Measurements from ENCODE around the gene LZTS3. TPM values are rescaled to one million over a fixed set of nuclear protein-coding genes. Genes with fewer than 3 reads are reported as not detected.
"Not testable (repeated sequence)": the region's sequence is repeated elsewhere in the genome, so short reads cannot be mapped to it uniquely, and the experiment has no call there.

The LZTS3 gene
- total RNA-seq, 2 donors from 2014 or later, result 3.1 to 3.5 TPM

DNA sequence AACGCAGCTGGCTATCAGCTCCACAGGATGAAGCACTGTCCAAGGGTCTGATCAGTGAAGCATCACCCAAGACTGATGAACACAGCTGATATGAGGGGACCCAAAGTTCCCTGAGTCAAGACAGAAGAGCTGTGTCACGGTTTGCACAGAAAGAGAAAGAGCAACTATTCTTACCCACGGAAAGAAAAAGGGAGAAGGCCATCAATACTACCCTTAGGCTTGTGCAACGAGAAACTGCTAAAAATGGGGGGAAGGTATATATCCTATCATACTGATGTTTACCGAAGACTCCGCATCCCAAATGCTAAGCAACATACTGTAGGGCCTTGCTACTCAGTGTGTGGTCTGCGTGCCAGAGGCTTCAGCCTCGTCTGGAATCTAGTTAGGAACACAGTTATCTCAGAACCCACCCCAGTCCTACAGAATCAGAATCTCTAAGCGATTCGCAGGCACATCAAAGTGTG is 14.3 kb downstream of the LZTS3 start:
- H3K36me3 Mint-ChIP-seq (ENCODE audit: insufficient read depth in 2 of 2), result peaks cover 6 to 13% of the 10 kb centered on the region in 2 donors
- H3K4me3 Mint-ChIP-seq, result peak overlapping the region; percentile 92 to 97
- no peaks in the 10 kb centered on the region for H3K27me3 Mint-ChIP-seq (ENCODE audit: low read depth)
- H3K27ac Mint-ChIP-seq, result peak overlapping the region; percentile 92
- ATAC-seq (replicated peaks in 1 of 2) (peak; percentile 4 to 47), DNase-seq (no peak)
- H3K4me1 Mint-ChIP-seq (ENCODE audit: low read depth), result peaks cover 53% of the 10 kb centered on the region
- H3K9me3 Mint-ChIP-seq, result no peaks in the 10 kb centered on the region

DNA sequence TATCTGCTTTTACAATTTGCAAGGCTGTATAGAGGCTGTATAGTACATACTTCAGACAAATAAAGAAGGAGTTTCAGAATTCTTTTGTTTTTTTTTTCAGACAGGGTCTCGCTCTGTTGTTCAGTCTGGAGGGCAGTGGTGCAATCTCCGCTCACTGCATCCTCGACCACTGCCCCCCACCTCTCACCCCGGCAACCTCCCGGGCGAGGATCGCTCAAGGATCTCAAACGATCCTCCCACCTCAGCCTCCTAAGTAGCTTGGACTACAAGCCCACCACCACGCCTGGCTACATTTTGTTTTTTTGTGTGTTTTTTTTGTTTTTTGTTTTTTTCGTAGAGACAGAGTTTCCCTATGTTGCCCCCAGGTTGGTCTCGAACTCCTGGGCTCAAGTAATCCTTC is 15.5 kb downstream of the LZTS3 start:
- peak overlapping the region; percentile 91 for H3K27ac Mint-ChIP-seq
- DNase-seq, result no peak
- peaks cover 56% of the 10 kb centered on the region for H3K4me1 Mint-ChIP-seq (ENCODE audit: low read depth)
- H3K36me3 Mint-ChIP-seq (ENCODE audit: insufficient read depth in 2 of 2), result peaks cover 8 to 17% of the 10 kb centered on the region in 2 donors
- ATAC-seq (replicated peaks in 1 of 2), result peak; percentile 6 to 25
- peak overlapping the region; percentile 92 to 97 for H3K4me3 Mint-ChIP-seq
- H3K27me3 Mint-ChIP-seq (ENCODE audit: low read depth), result no peaks in the 10 kb centered on the region
- H3K9me3 Mint-ChIP-seq, result no peaks in the 10 kb centered on the region

DNA sequence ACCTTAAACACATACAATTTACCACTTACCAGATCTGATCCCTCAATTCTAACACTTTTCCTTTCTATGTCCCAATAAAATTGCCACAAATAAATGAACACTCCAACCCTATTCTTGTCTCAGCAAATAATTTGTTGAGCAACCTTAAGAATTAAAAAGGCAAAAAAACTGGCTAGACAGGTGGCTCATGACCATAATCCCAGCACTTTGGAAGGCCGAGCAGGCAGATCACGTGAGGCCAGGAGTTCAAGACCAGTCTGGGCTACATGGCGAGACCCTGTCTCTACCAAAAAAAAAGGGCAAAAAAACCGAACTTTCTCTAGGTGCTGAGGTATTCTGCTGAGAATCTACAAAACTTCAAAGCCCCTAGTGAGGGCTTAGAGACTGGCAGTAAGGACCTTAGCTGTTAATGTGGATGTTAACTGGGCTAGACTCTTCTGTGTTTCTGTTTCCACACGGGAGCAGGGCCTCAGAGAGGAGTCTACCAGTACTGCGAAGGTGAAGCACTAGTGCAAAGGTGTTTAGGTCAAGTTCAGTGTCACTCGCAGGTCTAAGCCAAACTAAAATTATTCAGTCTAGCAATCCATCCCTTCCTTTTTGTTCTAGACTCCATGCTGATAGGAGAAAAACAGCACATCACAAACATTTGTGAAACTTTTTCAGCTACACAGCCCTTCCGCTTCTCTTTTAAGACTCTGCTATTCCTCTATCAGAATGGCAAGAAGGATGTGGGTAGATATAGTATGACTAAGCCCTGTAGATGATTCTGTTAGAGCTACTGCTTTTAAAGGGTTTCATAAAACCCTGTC is 16.3 kb downstream of the LZTS3 start:
- peak; percentile 81 to 90 for ATAC-seq (replicated peaks in 1 of 2)
- Mint-ChIP-seq H3K36me3 (ENCODE audit: insufficient read depth in 2 of 2) (peaks cover 8 to 17% of the 10 kb centered on the region in 2 donors), H3K4me3 (peak overlapping the region; percentile 92 to 97), H3K27me3 (ENCODE audit: low read depth) (no peaks in the 10 kb centered on the region), H3K27ac (peak overlapping the region; percentile 91), H3K9me3 (no peaks in the 10 kb centered on the region), H3K4me1 (ENCODE audit: low read depth) (peaks cover 63% of the 10 kb centered on the region)
- no peak for DNase-seq

DNA sequence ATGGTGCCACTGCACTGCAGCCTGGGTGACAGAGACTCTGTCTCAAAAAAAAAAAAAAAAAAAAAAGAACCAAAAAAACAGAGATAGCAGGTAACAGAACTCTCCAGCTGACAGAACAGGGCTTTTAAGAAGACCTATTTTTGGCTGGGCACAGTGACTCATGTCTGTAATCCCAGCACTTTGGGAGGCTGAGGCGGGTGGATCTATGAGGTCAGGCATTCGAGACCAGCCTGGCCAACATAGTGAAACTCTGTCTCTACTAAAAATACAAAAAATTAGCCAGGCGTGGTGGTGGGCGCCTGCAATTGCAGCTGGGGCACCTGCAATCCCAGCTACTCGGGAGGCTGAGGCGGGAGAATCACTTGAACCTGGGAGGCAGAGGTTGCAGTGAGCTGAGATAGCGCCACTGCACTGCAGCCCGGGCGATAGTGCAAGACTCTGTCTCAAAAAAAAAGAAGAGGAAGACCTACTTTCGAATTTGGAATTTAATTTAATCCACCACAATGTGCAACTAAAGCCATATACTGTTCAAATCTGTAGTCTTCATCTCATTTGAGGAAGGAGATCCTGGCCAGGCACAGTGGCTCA is 21.2 kb downstream of the LZTS3 start:
- Mint-ChIP-seq H3K36me3 (ENCODE audit: insufficient read depth in 2 of 2) (peaks cover 4 to 25% of the 10 kb centered on the region in 2 donors), H3K4me1 (ENCODE audit: low read depth) (peaks cover 70% of the 10 kb centered on the region), H3K27ac (peak overlapping the region; percentile 43)
- not testable (repeated sequence) for H3K9me3 Mint-ChIP-seq; DNase-seq; ATAC-seq (replicated peaks in 1 of 2); H3K27me3 Mint-ChIP-seq (ENCODE audit: low read depth); H3K4me3 Mint-ChIP-seq

DNA sequence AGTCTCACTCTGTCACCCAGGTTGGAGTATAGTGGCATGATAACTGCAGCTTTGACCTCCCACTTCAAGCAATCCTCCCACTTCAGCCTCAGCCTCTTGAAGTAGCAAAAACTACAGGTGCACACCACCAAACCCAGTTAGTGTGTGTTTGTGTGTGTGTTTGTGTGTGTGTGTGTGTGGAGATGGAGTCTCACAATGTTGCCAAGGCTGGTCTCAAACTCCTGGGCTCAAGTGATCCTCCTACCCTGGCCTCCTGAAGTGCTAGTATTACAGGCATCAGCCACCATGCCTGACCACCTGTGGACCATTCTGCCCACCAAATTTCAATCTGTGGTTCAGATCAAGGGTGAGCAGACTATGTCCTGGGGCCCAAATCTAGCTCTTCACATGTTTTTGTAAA is 22.4 kb downstream of the LZTS3 start:
- H3K4me3 Mint-ChIP-seq, result no peak overlapping the region
- peak overlapping the region; percentile 63 for H3K27ac Mint-ChIP-seq
- peaks cover 58% of the 10 kb centered on the region for H3K4me1 Mint-ChIP-seq (ENCODE audit: low read depth)
- DNase-seq (no peak), ATAC-seq (replicated peaks in 1 of 2) (no peak)
- no peaks in the 10 kb centered on the region for H3K9me3 Mint-ChIP-seq
- peaks cover 4 to 26% of the 10 kb centered on the region in 2 donors for H3K36me3 Mint-ChIP-seq (ENCODE audit: insufficient read depth in 2 of 2)
- H3K27me3 Mint-ChIP-seq (ENCODE audit: low read depth), result no peaks in the 10 kb centered on the region

DNA sequence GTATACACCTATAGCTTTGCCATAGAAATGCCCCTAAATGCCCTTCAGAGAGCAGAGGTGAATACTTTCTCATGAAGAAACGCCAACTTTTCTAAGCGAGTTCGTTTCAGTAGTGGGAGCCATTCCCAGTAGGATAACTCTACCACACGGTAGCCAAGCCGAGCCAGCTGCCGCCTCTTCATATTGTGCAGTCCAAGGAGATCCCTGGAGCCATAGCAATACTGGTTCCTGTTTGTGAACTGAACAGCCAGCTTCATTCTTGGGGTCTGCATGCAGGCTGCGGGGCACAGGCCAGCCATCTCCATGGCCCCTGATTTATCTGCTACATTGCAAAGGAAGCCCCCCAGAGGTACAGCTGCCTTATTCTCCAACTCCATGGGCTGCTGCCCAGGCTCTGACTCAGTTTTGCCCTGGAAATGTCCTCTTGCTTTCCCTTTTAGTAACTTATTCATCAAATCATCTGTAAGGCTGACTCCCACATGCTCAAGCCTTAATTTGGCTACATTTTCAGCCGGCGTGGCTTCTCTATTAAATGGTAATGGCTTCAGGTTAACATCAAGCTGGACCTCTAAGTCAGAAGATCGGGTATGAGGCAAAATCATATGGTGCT is 26.5 kb downstream of the LZTS3 start:
- ATAC-seq (replicated peaks in 1 of 2) (no peak), DNase-seq (no peak)
- Mint-ChIP-seq H3K27ac (no peak overlapping the region), H3K4me1 (ENCODE audit: low read depth) (peaks cover 28% of the 10 kb centered on the region), H3K36me3 (ENCODE audit: insufficient read depth in 2 of 2) (peaks cover 7 to 23% of the 10 kb centered on the region in 2 donors), H3K9me3 (no peaks in the 10 kb centered on the region), H3K4me3 (no peak overlapping the region), H3K27me3 (ENCODE audit: low read depth) (no peaks in the 10 kb centered on the region)

DNA sequence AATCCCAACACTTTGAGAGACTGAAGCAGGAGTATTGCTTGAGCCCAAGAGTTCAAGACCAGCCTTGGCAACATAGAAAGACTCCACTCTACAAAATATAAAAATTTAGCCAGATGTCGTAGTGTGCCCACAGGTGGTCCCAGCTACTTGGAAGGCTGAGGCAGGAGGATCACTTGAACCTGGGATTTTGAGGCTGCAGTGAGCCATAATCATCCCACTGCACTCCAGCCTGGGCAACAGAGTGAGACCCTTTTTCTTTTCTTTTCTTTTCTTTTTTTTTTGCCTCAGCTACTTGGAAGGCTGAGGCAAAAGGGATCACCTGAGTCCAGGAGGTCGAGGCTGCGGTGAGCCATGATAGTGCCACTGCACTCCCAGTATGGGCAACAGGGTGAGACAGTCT is 31.6 kb downstream of the LZTS3 start:
- DNase-seq (no peak), ATAC-seq (replicated peaks in 1 of 2) (no peak)
- no peaks in the 10 kb centered on the region for H3K4me1 Mint-ChIP-seq (ENCODE audit: low read depth)
- H3K27me3 Mint-ChIP-seq (ENCODE audit: low read depth), result no peaks in the 10 kb centered on the region
- H3K9me3 Mint-ChIP-seq, result no peaks in the 10 kb centered on the region
- H3K4me3 Mint-ChIP-seq, result no peak overlapping the region
- H3K27ac Mint-ChIP-seq, result no peak overlapping the region
- H3K36me3 Mint-ChIP-seq (ENCODE audit: insufficient read depth in 2 of 2), result peaks cover 5 to 12% of the 10 kb centered on the region in 2 donors

DNA sequence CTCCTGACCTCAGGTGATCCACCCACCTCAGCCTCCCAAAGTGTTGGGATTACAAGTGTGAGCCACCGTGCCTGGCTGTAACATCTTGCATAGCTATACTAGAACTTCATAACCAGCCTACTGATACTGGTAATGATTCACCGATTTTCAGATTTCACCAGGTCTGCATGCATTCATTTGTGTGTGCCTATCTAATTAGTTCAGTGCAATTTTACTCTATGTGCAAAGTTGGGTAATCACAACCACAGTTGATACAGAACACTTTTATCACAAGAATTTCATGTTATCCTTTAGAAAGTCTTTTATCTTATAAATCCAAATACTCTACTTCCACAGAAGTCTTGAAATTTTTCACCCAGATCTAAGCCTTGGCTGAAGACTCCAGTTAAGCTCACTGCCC is 35.9 kb downstream of the LZTS3 start:
- Mint-ChIP-seq H3K4me1 (ENCODE audit: low read depth) (peaks cover 17% of the 10 kb centered on the region), H3K4me3 (no peak overlapping the region), H3K9me3 (no peaks in the 10 kb centered on the region), H3K36me3 (ENCODE audit: insufficient read depth in 2 of 2) (peaks cover 0 to 1% of the 10 kb centered on the region in 2 donors), H3K27ac (no peak overlapping the region), H3K27me3 (ENCODE audit: low read depth) (no peaks in the 10 kb centered on the region)
- DNase-seq (no peak), ATAC-seq (replicated peaks in 1 of 2) (no peak)

DNA sequence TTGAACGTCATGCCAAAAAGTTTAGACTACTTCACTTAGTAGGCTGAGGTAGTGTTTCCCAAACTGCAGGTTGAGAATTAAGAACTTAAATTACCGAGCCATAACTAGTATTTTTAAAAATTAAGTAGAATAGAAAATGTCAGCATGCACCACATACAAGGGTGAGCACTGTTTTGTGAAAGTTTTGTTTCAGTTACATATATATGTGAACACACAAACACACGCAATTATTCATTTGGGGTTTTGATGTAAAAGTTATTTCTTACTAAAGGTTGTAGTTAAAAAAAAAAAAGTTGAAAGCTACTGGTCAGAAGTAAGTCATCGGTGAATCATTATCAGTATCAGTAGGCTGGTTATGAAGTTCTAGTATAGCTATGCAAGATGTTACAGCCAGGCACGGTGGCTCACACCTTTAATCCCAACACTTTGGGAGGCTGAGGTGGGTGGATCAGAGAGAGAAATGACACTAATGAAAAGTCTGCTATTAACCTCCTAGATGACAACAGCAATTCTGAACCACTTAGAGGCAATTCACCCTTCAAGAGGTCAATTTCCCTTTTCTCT is 37.8 kb downstream of the LZTS3 start:
- DNase-seq (no peak), ATAC-seq (replicated peaks in 1 of 2) (peak; percentile 54 to 73)
- H3K4me3 Mint-ChIP-seq, result no peak overlapping the region
- H3K36me3 Mint-ChIP-seq (ENCODE audit: insufficient read depth in 2 of 2), result no peaks in the 10 kb centered on the region
- no peak overlapping the region for H3K27ac Mint-ChIP-seq
- no peaks in the 10 kb centered on the region for H3K9me3 Mint-ChIP-seq
- H3K4me1 Mint-ChIP-seq (ENCODE audit: low read depth), result peaks cover 17% of the 10 kb centered on the region
- no peaks in the 10 kb centered on the region for H3K27me3 Mint-ChIP-seq (ENCODE audit: low read depth)

DNA sequence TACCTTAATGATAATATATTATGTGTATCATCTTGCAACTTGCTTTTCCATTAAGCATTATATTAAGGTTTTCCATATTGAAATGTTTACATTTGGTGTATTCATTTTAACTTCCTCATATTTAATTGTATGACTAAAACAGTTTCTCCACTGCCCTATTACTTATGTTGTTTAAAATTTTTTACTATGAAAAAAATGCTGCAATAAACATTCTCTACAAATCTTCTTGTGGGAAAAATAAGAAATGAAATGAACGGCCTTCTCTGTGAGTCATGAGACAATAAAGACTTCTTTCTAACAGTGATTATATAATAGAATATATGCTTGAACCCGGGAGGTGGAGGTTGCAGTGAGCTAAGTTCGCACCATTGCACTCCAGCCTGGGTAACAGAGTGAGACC is 39.2 kb downstream of the LZTS3 start:
- no peaks in the 10 kb centered on the region for H3K9me3 Mint-ChIP-seq
- H3K27ac Mint-ChIP-seq, result no peak overlapping the region
- no peak for DNase-seq
- no peak overlapping the region for H3K4me3 Mint-ChIP-seq
- H3K36me3 Mint-ChIP-seq (ENCODE audit: insufficient read depth in 2 of 2), result no peaks in the 10 kb centered on the region
- H3K27me3 Mint-ChIP-seq (ENCODE audit: low read depth), result no peaks in the 10 kb centered on the region
- no peak for ATAC-seq (replicated peaks in 1 of 2)
- H3K4me1 Mint-ChIP-seq (ENCODE audit: low read depth), result peaks cover 21% of the 10 kb centered on the region

DNA sequence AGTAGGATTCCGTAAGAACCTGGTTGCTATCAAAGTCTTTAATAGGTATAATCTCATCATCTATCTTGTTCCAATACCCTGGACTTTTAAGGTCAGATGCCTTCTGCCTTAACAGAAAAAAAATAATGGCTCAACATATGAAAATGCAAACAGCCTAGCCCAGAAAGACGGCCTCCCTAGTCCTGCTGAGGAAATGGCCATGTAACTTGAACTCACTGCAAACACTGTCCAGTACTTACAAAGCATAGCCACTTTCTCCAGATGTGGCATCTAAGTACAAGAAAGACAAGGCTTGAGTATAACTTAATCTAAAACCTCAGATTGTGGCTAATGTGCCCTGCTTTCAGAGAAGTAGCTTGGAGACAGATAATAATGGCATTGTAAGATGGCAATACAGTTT is 40.2 kb downstream of the LZTS3 start:
- Mint-ChIP-seq H3K9me3 (no peaks in the 10 kb centered on the region), H3K4me3 (no peak overlapping the region), H3K4me1 (ENCODE audit: low read depth) (peaks cover 27% of the 10 kb centered on the region), H3K36me3 (ENCODE audit: insufficient read depth in 2 of 2) (no peaks in the 10 kb centered on the region), H3K27ac (no peak overlapping the region), H3K27me3 (ENCODE audit: low read depth) (no peaks in the 10 kb centered on the region)
- ATAC-seq (replicated peaks in 1 of 2) (no peak), DNase-seq (no peak)

DNA sequence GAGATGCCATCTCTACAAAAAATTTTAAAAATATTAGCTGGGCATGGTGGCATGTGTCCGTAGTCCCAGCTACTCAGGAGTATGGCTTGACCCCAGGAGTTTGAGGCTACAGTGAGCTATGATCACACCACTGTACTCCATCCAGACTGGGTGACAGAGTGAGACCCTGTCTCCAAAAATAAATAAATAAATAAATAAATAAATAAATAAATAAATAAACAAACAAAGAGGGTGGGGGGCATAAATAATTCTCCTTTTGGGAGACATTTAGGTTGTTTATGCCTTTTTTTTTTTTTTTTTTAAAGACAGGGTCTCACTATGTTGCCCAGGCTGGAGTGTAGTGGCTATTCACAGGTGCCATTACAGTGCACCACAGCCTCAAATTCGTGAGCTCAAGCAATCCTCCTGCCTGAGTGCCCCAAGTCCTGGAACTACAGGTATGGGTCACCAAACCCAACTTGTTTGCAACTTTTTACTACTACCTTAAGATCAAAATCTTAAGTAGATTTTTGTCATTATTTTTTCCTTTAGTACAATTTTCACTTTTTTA is 43.2 kb downstream of the LZTS3 start:
- DNase-seq, result no peak
- ATAC-seq (replicated peaks in 1 of 2), result no peak
- Mint-ChIP-seq H3K27ac (no peak overlapping the region), H3K4me1 (ENCODE audit: low read depth) (peaks cover 12% of the 10 kb centered on the region), H3K27me3 (ENCODE audit: low read depth) (no peaks in the 10 kb centered on the region), H3K4me3 (no peak overlapping the region), H3K36me3 (ENCODE audit: insufficient read depth in 2 of 2) (peaks cover 2% of the 10 kb centered on the region in 2 donors), H3K9me3 (peaks cover 0 to 2% of the 10 kb centered on the region in 2 donors)

DNA sequence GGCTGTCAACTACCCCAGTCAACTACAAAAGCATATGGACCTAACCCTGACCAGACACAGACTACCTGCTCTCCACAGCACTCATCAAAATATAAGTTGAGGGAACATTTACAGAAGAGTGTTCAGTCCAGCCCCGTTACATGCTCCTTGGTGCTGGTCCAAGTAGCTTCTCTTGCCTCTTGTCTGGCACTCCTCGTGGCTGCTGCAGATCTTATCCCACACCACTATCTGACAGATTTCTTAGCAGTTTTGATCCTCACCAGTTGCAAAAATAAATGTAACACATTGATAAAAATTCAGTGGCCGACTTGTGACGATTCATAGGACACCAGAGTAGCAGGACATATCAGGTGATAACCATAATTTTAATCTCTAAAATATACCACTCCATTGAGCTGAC is 44.3 kb downstream of the LZTS3 start:
- H3K27ac Mint-ChIP-seq, result no peak overlapping the region
- DNase-seq (no peak), ATAC-seq (replicated peaks in 1 of 2) (no peak)
- H3K9me3 Mint-ChIP-seq, result peaks cover 0 to 2% of the 10 kb centered on the region in 2 donors
- no peak overlapping the region for H3K4me3 Mint-ChIP-seq
- H3K36me3 Mint-ChIP-seq (ENCODE audit: insufficient read depth in 2 of 2), result peaks cover 2 to 11% of the 10 kb centered on the region in 2 donors
- H3K4me1 Mint-ChIP-seq (ENCODE audit: low read depth), result peaks cover 10% of the 10 kb centered on the region
- H3K27me3 Mint-ChIP-seq (ENCODE audit: low read depth), result no peaks in the 10 kb centered on the region

Data from activated T-cell treated with anti-CD3 and anti-CD28 coated beads, Interleukin-2, amount 50 U/mL, for 72 hours (primary cell).